Measurements from ENCODE around the gene SLC25A18. TPM values are rescaled to one million over a fixed set of nuclear protein-coding genes. Genes with fewer than 3 reads are reported as not detected.

SLC25A18 gene
- 0.48 and 0.57 TPM in 2 replicates for total RNA-seq (2021)
- Bru-seq, nascent RNA: percentile 12 among the genes with signal in this experiment
- BruChase-seq, experiment 1, labeled RNA remaining after a 2-hour chase: percentile 9 among the genes with signal in this experiment
- BruChase-seq, experiment 2, labeled RNA remaining after a 6-hour chase: percentile 9 among the genes with signal in this experiment
- long read RNA-seq, partial matches to known transcripts: 0 of 3 reads
- long read RNA-seq, other reads (novel, unspliced or antisense): 3 of 3 reads

GRCh38 chr22:17562906-17563870 lies at the start of gene SLC25A18:
Gene SLC25A18, plus strand, starts transcription at chr22:17563498. Its CDS starts 16,447 bp downstream, at chr22:17579945.
- no peak within 1 kb of the TSS for H3K27ac ChIP-seq
- CTCF ChIA-PET: no interaction called here
- no peak for TF ChIP-seq EZH2 (IDR thresholded peaks at IDR 0.05; ENCODE audit: low read depth)
- no peak for TF ChIP-seq CTCF (conservative IDR thresholded peaks at IDR 0.05)
- no peak within 1 kb of the TSS for H3K4me3 ChIP-seq
- H3K36me3 ChIP-seq (ENCODE audit: low read depth): no peaks in the 10 kb centered on the region
- intact Hi-C loops (cut with micrococcal nuclease; ENCODE audit: unreplicated experiment): no loop called here
- no peaks in the 10 kb centered on the region for H3K9me3 ChIP-seq (ENCODE audit: insufficient read depth, low read depth)
- H2AFZ ChIP-seq: no peak within 1 kb of the TSS
- H3K4me2 ChIP-seq: no peak within 1 kb of the TSS
- H3K27me3 ChIP-seq (ENCODE audit: insufficient read depth, low read depth): no peaks in the 10 kb centered on the region
- POLR2A ChIA-PET (ENCODE audit: unreplicated experiment): no interaction called here
- no peaks in the 10 kb centered on the region for H3K4me1 ChIP-seq (replicated peaks; ENCODE audit: insufficient read depth)
- H4K20me1 ChIP-seq (ENCODE audit: insufficient read depth): no peaks in the 10 kb centered on the region
- no peaks in the 10 kb centered on the region for H3F3A ChIP-seq (ENCODE audit: insufficient read depth, low read depth)
- H3K79me2 ChIP-seq (ENCODE audit: low read depth): no peaks in the 10 kb centered on the region
- BruUV-seq (replicated peaks): no TSS peak
- H3K9me2 ChIP-seq (ENCODE audit: insufficient read depth): no peaks in the 10 kb centered on the region
- no peak for DNase-seq

GRCh38 chr22:17513612-17514011 lies 49.7 kb upstream of the SLC25A18 start:
- ChIA-PET CTCF (no interaction called here), POLR2A (ENCODE audit: unreplicated experiment) (no interaction called here)
- Histone ChIP-seq H3K4me1 (replicated peaks; ENCODE audit: insufficient read depth) (no peaks in the 10 kb centered on the region), H3K4me2 (no peak overlapping the region), H3K4me3 (no peak overlapping the region), H4K20me1 (ENCODE audit: insufficient read depth) (no peaks in the 10 kb centered on the region), H3K9me3 (ENCODE audit: insufficient read depth, low read depth) (no peaks in the 10 kb centered on the region), H3K9me2 (ENCODE audit: insufficient read depth) (no peaks in the 10 kb centered on the region), H3F3A (ENCODE audit: insufficient read depth, low read depth) (no peaks in the 10 kb centered on the region), H3K27me3 (ENCODE audit: insufficient read depth, low read depth) (peaks cover 76% of the 10 kb centered on the region), H2AFZ (no peak overlapping the region), H3K79me2 (ENCODE audit: low read depth) (no peaks in the 10 kb centered on the region), H3K27ac (no peak overlapping the region), H3K36me3 (ENCODE audit: low read depth) (no peaks in the 10 kb centered on the region)
- BruUV-seq (replicated peaks): no TSS peak
- DNase-seq: no peak
- TF ChIP-seq CTCF (conservative IDR thresholded peaks at IDR 0.05): no peak
- no peak for TF ChIP-seq EZH2 (IDR thresholded peaks at IDR 0.05; ENCODE audit: low read depth)
- intact Hi-C loops (cut with micrococcal nuclease; ENCODE audit: unreplicated experiment): no loop called here

- no peak for DNase-seq
- Histone ChIP-seq H3K36me3 (ENCODE audit: low read depth) (no peaks in the 10 kb centered on the region), H3K9me3 (ENCODE audit: insufficient read depth, low read depth) (no peaks in the 10 kb centered on the region), H3F3A (ENCODE audit: insufficient read depth, low read depth) (no peaks in the 10 kb centered on the region), H3K4me1 (replicated peaks; ENCODE audit: insufficient read depth) (no peaks in the 10 kb centered on the region), H3K4me3 (no peak overlapping the region), H3K79me2 (ENCODE audit: low read depth) (no peaks in the 10 kb centered on the region), H3K27me3 (ENCODE audit: insufficient read depth, low read depth) (peaks cover 75% of the 10 kb centered on the region), H3K9me2 (ENCODE audit: insufficient read depth) (no peaks in the 10 kb centered on the region), H3K27ac (no peak overlapping the region), H2AFZ (no peak overlapping the region), H4K20me1 (ENCODE audit: insufficient read depth) (no peaks in the 10 kb centered on the region), H3K4me2 (no peak overlapping the region)
- no peak for TF ChIP-seq CTCF (conservative IDR thresholded peaks at IDR 0.05)
- no peak for TF ChIP-seq EZH2 (IDR thresholded peaks at IDR 0.05; ENCODE audit: low read depth)
- intact Hi-C loops (cut with micrococcal nuclease; ENCODE audit: unreplicated experiment): no loop called here
- ChIA-PET CTCF (no interaction called here), POLR2A (ENCODE audit: unreplicated experiment) (no interaction called here)
- no TSS peak for BruUV-seq (replicated peaks)
Observed at GRCh38 chr22:17514084-17514483, 49.2 kb upstream of the SLC25A18 start.

All from PC-9 (cell line).